ENCODE results near the gene PLK2.

PLK2 gene

GRCh38 chr5:58447226-58447625, 12.7 kb downstream of the PLK2 start:
- no peak for DNase-seq

DNA sequence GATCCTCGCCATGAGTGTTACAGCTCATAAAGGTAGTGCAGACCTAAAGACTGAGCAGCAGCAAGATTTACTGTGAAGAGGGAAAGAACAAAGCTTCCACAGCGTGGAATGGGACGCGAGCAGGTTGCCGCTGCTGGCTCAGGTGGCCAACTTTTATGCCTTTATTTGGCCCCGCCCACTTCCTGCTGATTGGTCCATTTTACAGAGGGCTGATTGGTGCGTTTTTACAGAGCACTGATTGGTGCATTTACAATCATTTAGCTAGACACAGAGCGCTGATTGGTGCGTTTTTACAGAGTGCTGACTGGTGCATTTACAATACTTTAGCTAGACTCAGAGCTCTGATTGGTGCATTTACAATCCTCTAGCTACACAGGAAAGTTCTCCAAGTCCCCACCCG, 13.9 kb downstream of the PLK2 start:
- DNase-seq, result no peak

DNA sequence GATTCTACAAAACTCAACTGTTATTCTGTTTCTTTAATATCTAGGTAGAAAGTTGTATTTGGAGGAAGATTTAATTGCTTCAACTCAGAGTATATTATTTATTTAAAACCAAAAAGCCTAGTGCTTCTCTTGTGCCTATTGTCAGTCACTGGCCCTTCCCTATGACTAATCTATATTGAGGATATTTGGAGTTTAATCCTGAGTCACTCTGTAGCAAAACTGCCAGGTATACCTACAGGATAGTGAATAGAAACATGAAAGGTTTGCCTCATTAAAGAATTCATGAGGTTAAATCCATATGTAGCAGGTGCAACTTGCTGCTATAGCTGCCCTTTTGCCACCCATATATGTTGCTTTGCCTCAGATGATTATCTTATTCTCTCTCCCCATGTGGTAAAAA, 15.1 kb downstream of the PLK2 start:
- no peak for DNase-seq

- no peak for DNase-seq
Observed at GRCh38 chr5:58440901-58441460, 18.9 kb downstream of the PLK2 start.

GRCh38 chr5:58439094-58439644, 20.7 kb downstream of the PLK2 start:
- no peak for DNase-seq

- no peak for DNase-seq
Observed at GRCh38 chr5:58437661-58438060, 22.2 kb downstream of the PLK2 start.

GRCh38 chr5:58431832-58432231, 28.1 kb downstream of the PLK2 start:
- no peak for DNase-seq

DNA sequence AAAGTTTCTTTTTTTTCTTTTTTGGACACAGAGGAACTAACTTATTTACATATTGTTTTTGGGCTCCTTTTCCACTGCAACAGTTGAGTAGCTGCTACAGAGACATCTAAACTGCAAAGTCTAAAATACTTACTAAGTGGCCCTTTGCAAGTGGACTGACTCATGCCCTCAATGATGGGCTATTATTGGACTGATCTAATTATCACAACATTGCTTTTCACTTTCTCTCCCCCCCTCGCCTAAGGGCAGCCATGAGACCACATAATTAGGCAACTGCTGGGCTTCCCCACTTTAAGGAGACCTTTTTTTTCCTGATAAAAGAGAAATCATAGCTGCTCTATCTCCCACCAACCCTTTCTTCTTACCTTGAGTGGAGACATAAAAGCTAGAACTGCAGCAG, 47.0 kb downstream of the PLK2 start:
- no peak for DNase-seq

DNA sequence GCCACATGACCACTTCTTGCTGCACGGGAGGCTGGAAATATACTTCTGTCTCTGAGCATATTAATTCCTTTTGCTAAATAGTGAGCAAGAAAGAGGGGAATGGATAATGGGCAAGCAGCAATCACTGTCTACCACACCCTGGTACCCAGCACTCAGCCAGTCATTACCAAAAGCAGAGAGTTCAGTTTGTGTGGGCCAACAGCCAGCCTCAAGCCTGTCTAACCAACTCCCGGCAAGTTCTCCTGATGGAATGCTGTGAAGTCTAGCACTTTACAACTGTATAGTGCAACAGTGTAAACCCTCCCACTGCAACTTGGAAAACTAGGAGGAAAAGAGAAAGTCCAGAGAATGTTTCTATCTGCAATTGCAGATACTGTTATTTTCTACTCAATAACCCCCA, 47.8 kb downstream of the PLK2 start:
- no peak for DNase-seq

GRCh38 chr5:58411372-58411771, 48.5 kb downstream of the PLK2 start:
- DNase-seq, result no peak

DNA sequence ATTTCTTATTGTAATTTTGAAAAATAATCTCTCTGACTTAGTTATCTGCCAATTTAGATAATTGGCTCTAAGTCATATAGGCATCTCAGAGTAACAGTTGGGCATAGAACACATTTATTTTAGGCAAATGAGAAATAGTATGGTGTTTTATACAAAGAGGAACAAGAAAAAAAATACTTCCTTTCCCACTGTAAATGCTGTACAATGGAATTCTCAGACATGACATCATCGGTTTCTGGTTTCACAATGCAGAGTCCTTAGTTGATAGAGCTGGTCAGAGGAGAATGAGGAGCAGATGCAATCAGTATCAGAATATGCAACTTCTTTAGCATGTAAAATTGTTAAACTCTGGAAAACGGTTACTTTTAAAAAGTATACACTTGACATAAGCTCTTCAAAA, 49.4 kb downstream of the PLK2 start:
- no peak for DNase-seq

GRCh38 chr5:58407042-58407719, 52.7 kb downstream of the PLK2 start:
- DNase-seq, result no peak

GRCh38 chr5:58406394-58406793, 53.5 kb downstream of the PLK2 start:
- DNase-seq, result no peak

- no peak for DNase-seq
Observed at GRCh38 chr5:58405175-58405574, 54.7 kb downstream of the PLK2 start.

GRCh38 chr5:58404734-58405133, 55.2 kb downstream of the PLK2 start:
- DNase-seq, result no peak

All from activated CD4-positive, alpha-beta T cell treated with anti-CD3 and anti-CD28 coated beads, Interleukin-2, Interleukin-6, amounts not matched to agents 100 ng/mL and 50 ng/mL, durations not matched to agents 16 hours and 8 hours (primary cell).